CD14-positive monocyte (primary cell): ENCODE measurements around the gene RAB17. TPM values are rescaled to one million over a fixed set of nuclear protein-coding genes. Genes with fewer than 3 reads are reported as not detected.

Source experiments
- DNase-seq, 3 donors: peaks; one replicate each; pipeline ENCODE4 v3.0.0-alpha.2; 2011 to 2022
- H2AFZ ChIP-seq: 2 replicates; pipeline ENCODE4 v1.6.0; 2012; ENCODE audit warnings: mild to moderate bottlenecking, low read depth, low read length, inconsistent platforms; ENCODE audit not compliant: insufficient read depth, poor library complexity, severe bottlenecking
- H3K27ac ChIP-seq, 2 donors: 1 replicate in 1 of 2; 2 replicates in 1 of 2; pipeline ENCODE4 v1.5.1; 2012 to 2013; ENCODE audit warnings: low read length in 2 of 2, control low read depth in 1 of 2, inconsistent platforms in 1 of 2, low read depth in 1 of 2, mild to moderate bottlenecking in 1 of 2
- H3K27me3 ChIP-seq, 2 donors: one replicate each; pipeline versions ENCODE4 v1.6.0 to v1.6.1; 2011 to 2013; ENCODE audit warnings: low read length in 2 of 2; ENCODE audit not compliant: control insufficient read depth in 2 of 2, insufficient read depth in 2 of 2
- H3K36me3 ChIP-seq, 2 donors: replicated peaks in 1 of 2; 1 replicate in 1 of 2; 2 replicates in 1 of 2; pipeline versions ENCODE4 v1.5.1 to v1.6.1; 2012 to 2013; ENCODE audit warnings: low read length in 2 of 2, control low read depth in 1 of 2, inconsistent platforms in 1 of 2, mild to moderate bottlenecking in 1 of 2; ENCODE audit not compliant: insufficient read depth in 2 of 2, control insufficient read depth in 1 of 2
- H3K4me1 ChIP-seq, 2 donors: 1 replicate in 1 of 2; 2 replicates in 1 of 2; pipeline versions ENCODE4 v1.5.1 to v1.6.1; 2012 to 2013; ENCODE audit warnings: low read length in 2 of 2, control low read depth in 1 of 2, inconsistent platforms in 1 of 2, mild to moderate bottlenecking in 1 of 2, moderate library complexity in 1 of 2; ENCODE audit not compliant: insufficient read depth in 2 of 2, control insufficient read depth in 1 of 2
- H3K4me2 ChIP-seq: replicated peaks from 2 replicates; pipeline ENCODE3; 2012; ENCODE audit warnings: low read length, moderate library complexity, mild to moderate bottlenecking; ENCODE audit not compliant: poor library complexity, severe bottlenecking; ENCODE audit errors: extremely low read depth
- H3K4me3 ChIP-seq, 3 experiments: fragments of 200-600 bp in 1 of 3; sonication (generic) in 1 of 3; replicated peaks in 1 of 3; 1 replicate in 2 of 3; 2 replicates in 1 of 3; pipeline ENCODE4 v1.5.1; 2011 to 2013; ENCODE audit warnings: low read length in 3 of 3, mild to moderate bottlenecking in 3 of 3, control low read depth in 2 of 3, low read depth in 2 of 3, inconsistent platforms in 1 of 3, moderate library complexity in 1 of 3
- H3K79me2 ChIP-seq: 2 replicates; pipeline ENCODE4 v1.6.0; 2012; ENCODE audit warnings: mild to moderate bottlenecking, control low read depth, inconsistent platforms, low read length, moderate library complexity; ENCODE audit not compliant: insufficient read depth
- H3K9ac ChIP-seq: 2 replicates; pipeline ENCODE4 v1.6.0; 2017; ENCODE audit warnings: low read length, mild to moderate bottlenecking; ENCODE audit not compliant: insufficient read depth, poor library complexity, severe bottlenecking
- H3K9me3 ChIP-seq, 2 donors: replicated peaks in 1 of 2; 1 replicate in 1 of 2; 2 replicates in 1 of 2; pipeline versions ENCODE4 v1.5.1 to v1.6.1; 2012 to 2013; ENCODE audit warnings: low read length in 2 of 2, control low read depth in 1 of 2; ENCODE audit not compliant: control insufficient read depth in 1 of 2, insufficient read depth in 1 of 2
- H4K20me1 ChIP-seq: 2 replicates; pipeline ENCODE4 v1.6.0; 2012; ENCODE audit warnings: mild to moderate bottlenecking, low read length, control low read depth, moderate library complexity; ENCODE audit not compliant: insufficient read depth
- H3K27ac Mint-ChIP-seq, 7 donors: one replicate each; pipeline ENCODE4 v1.8.0; 2020; ENCODE audit warnings: mild to moderate bottlenecking in 7 of 7, mixed read lengths in 7 of 7, moderate library complexity in 6 of 7, inconsistent platforms in 2 of 7
- H3K27me3 Mint-ChIP-seq, 3 donors: one replicate each; pipeline ENCODE4 v1.8.0; 2021 to 2022; ENCODE audit warnings: low read depth in 3 of 3, mild to moderate bottlenecking in 3 of 3, mixed read lengths in 3 of 3, moderate library complexity in 3 of 3, inconsistent platforms in 1 of 3
- H3K36me3 Mint-ChIP-seq, 2 donors: one replicate each; pipeline ENCODE4 v1.8.0; 2020; ENCODE audit warnings: mixed read lengths in 2 of 2, inconsistent platforms in 1 of 2, mild to moderate bottlenecking in 1 of 2
- H3K4me1 Mint-ChIP-seq: one replicate; pipeline ENCODE4 v1.8.0; 2020; ENCODE audit warnings: mild to moderate bottlenecking, mixed read lengths
- H3K4me3 Mint-ChIP-seq, 2 donors: one replicate each; pipeline ENCODE4 v1.8.0; 2020; ENCODE audit warnings: mild to moderate bottlenecking in 2 of 2, mixed read lengths in 2 of 2, moderate library complexity in 1 of 2
- H3K9me3 Mint-ChIP-seq, 7 donors: one replicate each; pipeline ENCODE4 v1.8.0; 2020 to 2022; ENCODE audit warnings: mixed read lengths in 7 of 7, mild to moderate bottlenecking in 6 of 7, moderate library complexity in 6 of 7, inconsistent platforms in 2 of 7
- CTCF ChIP-seq: fragments of 200-600 bp; IDR thresholded peaks from one replicate; pipeline ENCODE4 v1.8.0; 2022; ENCODE audit warnings: antibody characterized with exemption, mild to moderate bottlenecking
- WGBS: methylation state at CpG from one replicate; pipeline ENCODE4 v1.1.5; 2013; ENCODE audit warnings: missing lambda C conversion rate; ENCODE audit not compliant: insufficient coverage; 5-methylcytosine and 5-hydroxymethylcytosine counted together
- intact Hi-C, 2 donors: fragments of 100-400 bp; cut with micrococcal nuclease; formaldehyde crosslinking; loops; one replicate each; pipeline versions ENCODE4 v1.15.0 to v1.15.1; 2023
- polyA plus RNA-seq, 3 donors: library from polyadenylated mRNA; depleted of rRNA in 1 of 3; unstranded in 2 of 3; stranded (reverse) in 1 of 3; fragments of 300-500 nt in 2 of 3; fragments of >200 nt in 1 of 3; fragmentation: Illumina TruSeq in 2 of 3; gene quantifications; 1 replicate in 2 of 3; 2 replicates in 1 of 3; pipeline ENCODE4 v1.2.3, GENCODE V29; 2012 to 2021
- small RNA-seq: library from RNA; depleted of rRNA; stranded (forward); fragments of <200 nt; gene quantifications from one replicate; pipeline ENCODE3, GENCODE V24; 2012; ENCODE audit warnings: low read depth; ENCODE audit not compliant: insufficient read length

Gene RAB17
- polyA plus RNA-seq, 3 donors = 0.13 to 0.35 TPM; not detected in 1

GRCh38 chr2:237524631-237525030, 65.9 kb downstream of the RAB17 start:
- no peak overlapping the region for H3K4me2 ChIP-seq

More at GRCh38 chr2:237524631-237525030, 65.9 kb downstream of the RAB17 start:
- no peak overlapping the region for H2AFZ ChIP-seq
- H3K9me3 Mint-ChIP-seq = no peaks in the 10 kb centered on the region
- no peak for TF ChIP-seq CTCF
- H3K4me3 ChIP-seq = no peak overlapping the region
- no peaks in the 10 kb centered on the region for H3K79me2 ChIP-seq
- peaks cover 0 to 3% (median 0%) of the 10 kb centered on the region in 3 donors for H3K27me3 Mint-ChIP-seq
- H3K27ac ChIP-seq = no peak overlapping the region
- no peaks in the 10 kb centered on the region for H3K36me3 ChIP-seq
- no peak for DNase-seq
- 86% methylated on average over 6 of the region's 6 CpGs for WGBS
- intact Hi-C loops = no loop called here
- no peak overlapping the region for H3K9ac ChIP-seq
- H3K9me3 ChIP-seq = no peaks in the 10 kb centered on the region
- no peaks in the 10 kb centered on the region for H4K20me1 ChIP-seq
- H3K27me3 ChIP-seq = no peaks in the 10 kb centered on the region
- H3K36me3 Mint-ChIP-seq = no peaks in the 10 kb centered on the region
- H3K4me1 ChIP-seq = peaks cover 3 to 4% of the 10 kb centered on the region in 2 donors
- peaks cover 5% of the 10 kb centered on the region for H3K4me1 Mint-ChIP-seq
- H3K27ac Mint-ChIP-seq = no peak overlapping the region
- H3K4me3 Mint-ChIP-seq = no peak overlapping the region

Small RNA genes lying within 50 kb of the gene (small RNA-seq; reads per million reads assigned to genes)
- gene RNU6-1140P = 1.2 reads per million

Other genes starting within 250 kb of the RAB17 start
- gene COL6A3, start 176.6 kb downstream of the RAB17 start, polyA plus RNA-seq = not detected
- gene MLPH, start 103.5 kb downstream of the RAB17 start, polyA plus RNA-seq = not detected
- gene PRLH, start 24.2 kb downstream of the RAB17 start, polyA plus RNA-seq = not detected
- gene LRRFIP1, start 36.9 kb upstream of the RAB17 start, polyA plus RNA-seq = 100 to 1,000 TPM in 1 of 3 donors, 10 to 100 TPM in 2; 67.3 to 148 (median 98.3) TPM
- gene RBM44, start 208.0 kb upstream of the RAB17 start, polyA plus RNA-seq = 1 to 10 TPM in 1 of 3 donors, under 1 TPM in 1, not detected in 1; 0.07 to 1.5 TPM